GM15510 (cell line): Measurements from ENCODE around the gene ATP2B2.

Source experiments
- POLR2A ChIP-seq: IDR thresholded peaks from 3 replicates; pipeline ENCODE4 v1.6.1; 2011; ENCODE audit warnings: borderline replicate concordance; ENCODE audit not compliant: insufficient read length; ENCODE audit errors: extremely low read depth

Gene ATP2B2

GRCh38 chr3:10327592-10327991 lies 177.8 kb downstream of the ATP2B2 start:
- no peak for TF ChIP-seq POLR2A

DNA sequence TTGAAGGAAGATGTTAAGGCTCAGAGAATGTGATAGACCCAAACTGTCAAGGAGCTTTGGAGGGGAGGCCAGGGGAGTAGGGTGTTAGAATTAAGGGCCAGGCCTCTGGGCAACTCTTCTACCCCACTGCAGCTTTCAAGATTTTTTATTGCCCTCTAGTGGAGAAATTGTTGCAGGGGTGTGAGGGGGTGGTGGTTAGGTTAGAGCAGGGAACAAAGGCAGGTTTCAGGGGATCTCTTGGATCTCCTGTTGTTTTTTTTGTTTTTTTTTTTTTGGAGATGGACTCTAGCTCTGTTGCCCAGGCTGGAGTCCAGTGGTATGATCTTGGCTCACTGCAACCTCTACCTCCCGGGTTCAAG lies 183.1 kb downstream of the ATP2B2 start:
- no peak for TF ChIP-seq POLR2A

GRCh38 chr3:10321630-10322351 lies 183.6 kb downstream of the ATP2B2 start:
- no peak for TF ChIP-seq POLR2A

GRCh38 chr3:10320320-10320677 lies 185.1 kb downstream of the ATP2B2 start:
- no peak for TF ChIP-seq POLR2A

DNA sequence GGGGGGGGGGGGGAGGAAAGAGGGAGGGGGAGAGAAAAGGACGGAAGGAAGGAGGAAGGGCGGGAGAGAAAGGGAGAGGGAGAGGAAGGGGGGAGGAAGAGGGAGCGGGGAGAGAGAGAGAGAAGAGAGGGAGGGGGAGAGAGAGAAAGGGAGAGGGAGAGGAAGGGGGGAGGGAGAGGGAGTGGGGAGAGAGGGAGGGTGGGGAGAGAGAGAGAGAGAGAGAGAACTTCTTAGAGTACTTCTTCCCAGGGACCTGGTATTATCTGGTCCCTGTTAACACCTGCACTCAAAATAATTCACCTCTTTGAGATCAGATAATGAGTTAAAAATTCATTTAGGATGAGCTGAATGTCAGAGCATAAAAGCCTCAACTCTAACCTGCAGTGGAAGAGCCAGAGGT lies 185.6 kb downstream of the ATP2B2 start:
- no peak for TF ChIP-seq POLR2A

DNA sequence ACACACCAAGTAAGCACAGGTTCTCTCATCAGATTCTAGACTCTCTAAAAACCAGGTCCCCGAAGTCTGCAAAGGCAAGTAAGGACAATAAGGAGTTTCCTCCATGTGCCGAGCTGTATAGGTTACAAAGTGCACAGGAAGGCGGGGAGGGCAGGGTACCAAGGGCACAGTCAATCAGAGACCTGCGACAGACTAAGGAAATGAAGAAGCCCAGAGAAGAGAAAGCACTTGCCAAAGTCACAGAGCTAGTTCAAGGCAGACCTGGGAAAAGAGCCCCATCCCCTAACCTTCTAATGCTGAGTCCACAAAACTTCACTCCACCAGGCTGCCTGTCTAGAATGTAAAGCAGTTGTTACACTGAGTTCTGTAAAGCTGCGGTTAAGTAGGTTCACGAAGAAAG lies 186.1 kb downstream of the ATP2B2 start:
- TF ChIP-seq POLR2A, result no peak

- no peak for TF ChIP-seq POLR2A
Measured at GRCh38 chr3:10317961-10318350, 187.4 kb downstream of the ATP2B2 start.

GRCh38 chr3:10317311-10317960 lies 187.9 kb downstream of the ATP2B2 start:
- no peak for TF ChIP-seq POLR2A

DNA sequence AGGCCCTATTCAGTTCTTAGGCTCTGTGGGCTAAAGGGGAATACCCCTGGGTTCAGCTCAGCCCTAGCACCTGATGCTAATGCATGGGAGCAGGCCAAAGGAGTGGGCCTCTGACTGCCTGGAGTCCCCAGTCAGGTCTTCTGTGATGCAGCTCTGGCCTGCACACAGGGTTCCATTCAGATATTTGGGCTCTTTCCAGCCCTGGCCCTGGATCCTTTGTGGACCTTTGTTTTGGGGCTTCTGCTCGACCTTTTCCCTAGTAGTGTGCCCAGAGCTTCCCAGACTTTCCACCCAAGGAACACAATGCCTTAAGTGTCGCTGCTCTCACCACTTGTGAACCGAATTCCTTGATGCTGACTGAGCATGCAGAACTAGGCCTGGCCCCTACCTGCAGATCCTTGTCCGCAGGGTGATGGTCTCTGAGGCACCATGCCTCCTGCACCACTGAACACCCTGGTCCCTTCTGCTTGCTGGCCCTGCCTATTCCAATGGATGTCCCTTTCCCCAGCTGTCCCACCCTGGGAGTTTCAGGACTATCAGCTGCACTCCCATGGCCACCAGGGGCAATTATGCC lies 189.5 kb downstream of the ATP2B2 start:
- TF ChIP-seq POLR2A, result no peak

- TF ChIP-seq POLR2A, result no peak
Measured at GRCh38 chr3:10315101-10315500, 190.3 kb downstream of the ATP2B2 start.

DNA sequence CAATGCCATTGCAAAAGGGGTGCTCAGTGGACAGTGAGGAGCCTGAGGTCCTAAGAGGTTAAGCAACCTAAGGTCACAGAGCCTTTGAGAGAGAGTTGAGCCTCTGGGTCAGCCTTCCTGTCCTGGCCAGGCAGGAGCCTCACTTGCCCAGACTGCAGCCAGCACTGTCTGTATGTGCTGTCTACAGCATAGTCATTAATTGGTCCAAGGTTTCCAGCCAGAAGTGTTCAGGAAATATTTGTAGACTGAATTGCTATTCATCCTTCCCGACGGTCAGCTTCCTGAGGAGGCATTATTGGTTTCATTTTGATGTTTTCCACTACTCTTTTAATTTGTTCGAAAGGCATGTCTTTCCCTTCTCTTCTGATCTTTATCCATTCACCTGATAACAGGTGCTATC lies 192.5 kb downstream of the ATP2B2 start:
- no peak for TF ChIP-seq POLR2A

DNA sequence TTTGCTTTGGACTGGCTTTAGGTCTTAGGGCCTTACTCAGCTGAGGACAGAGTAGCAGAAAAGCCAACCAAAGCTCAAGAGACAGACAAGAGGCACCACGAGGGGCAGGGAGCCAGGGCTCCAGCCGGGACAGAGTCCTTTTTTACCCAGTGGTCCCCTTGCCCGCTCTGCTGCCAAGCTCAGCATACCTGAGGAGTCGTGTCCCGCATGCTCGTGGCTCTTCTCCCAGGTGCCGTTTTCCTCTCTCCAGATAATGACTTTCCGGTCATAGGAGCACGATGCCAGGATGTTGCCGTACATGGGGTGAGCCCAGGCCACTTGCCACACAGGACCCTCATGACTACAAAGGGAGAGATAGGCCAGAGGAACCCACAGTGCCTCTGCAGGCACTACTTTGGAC lies 193.0 kb downstream of the ATP2B2 start:
- no peak for TF ChIP-seq POLR2A

DNA sequence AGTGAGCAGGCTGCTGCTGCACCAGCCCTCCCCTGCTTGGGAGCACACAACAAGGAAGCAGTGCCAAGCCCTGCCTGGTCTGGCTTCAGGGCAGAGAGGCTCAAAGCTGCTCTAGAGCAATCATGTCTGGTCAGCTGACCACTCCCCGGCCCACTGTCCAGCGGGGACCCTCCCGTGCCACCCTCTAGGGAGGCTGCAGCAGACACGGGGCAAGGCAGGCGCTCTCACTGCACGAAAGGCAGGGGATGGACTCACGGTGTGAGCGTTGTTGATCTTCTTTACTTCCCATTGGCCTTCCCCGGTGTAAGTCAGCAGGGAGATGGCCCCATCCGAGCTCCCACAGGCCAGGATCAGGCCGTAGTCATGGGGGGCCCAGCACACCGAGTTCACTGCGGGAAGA lies 193.7 kb downstream of the ATP2B2 start:
- no peak for TF ChIP-seq POLR2A

DNA sequence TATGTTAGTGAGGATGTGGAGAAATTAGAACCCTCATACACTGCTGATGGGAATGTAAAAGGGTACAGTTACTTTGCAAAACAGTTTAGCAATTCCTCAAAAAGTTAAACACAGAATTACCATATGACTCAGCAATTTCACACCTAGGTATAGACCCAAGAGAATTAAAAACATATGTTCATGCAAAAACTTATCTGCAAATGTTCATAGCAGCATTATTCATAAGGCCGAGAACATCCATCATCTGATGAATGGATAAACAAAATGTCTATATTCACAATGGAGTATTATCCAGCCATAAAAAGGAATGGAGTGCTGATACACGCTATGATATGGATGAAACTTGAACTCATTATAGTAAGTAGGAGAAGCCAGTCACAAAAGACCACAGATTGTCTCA lies 194.8 kb downstream of the ATP2B2 start:
- TF ChIP-seq POLR2A, result no peak

DNA sequence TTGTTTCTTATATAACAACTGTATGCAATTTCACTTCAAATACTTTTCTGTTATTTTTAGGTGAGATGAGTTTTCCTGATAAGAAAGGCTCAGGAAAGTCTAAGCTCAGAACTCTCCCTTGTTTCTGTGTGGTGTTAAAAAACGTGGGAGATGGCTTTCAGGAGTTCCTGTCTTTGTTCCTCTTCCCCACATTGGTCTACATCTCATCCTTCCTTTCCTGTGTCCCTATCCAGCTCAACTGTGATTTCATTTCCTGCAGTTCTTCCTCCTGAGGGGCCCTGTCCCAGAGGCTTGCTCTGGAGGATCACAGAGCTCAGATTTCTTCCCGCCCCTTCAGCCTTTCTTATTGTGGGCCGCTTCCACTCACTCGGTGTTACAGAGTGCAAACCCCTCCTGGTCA lies 195.7 kb downstream of the ATP2B2 start:
- TF ChIP-seq POLR2A, result no peak

DNA sequence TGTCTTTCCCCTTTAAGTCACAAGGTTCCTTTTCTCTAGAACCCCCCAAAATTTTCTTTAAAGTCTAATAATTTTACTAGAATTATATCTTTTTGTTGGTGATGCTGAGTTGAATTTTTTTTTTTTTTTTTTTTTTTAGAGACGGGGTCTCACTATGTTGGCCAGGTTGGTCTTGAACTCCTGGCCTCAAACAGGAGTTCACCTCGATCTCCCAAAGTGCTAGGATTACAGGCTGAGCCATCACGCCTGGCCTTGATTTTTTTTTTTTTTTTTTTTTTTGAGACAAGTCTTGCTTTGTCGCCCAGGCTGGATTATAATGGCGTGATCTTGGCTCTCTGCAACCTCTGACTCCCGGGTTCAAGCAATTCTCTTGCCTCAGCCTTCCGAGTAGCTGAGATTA lies 196.7 kb downstream of the ATP2B2 start:
- no peak for TF ChIP-seq POLR2A
